Activated CD4-positive, alpha-beta memory T cell treated with anti-CD3 and anti-CD28 coated beads for 36 hours (primary cell): ENCODE results near the gene CD302. TPM values are rescaled to one million over a fixed set of nuclear protein-coding genes. Genes with fewer than 3 reads are reported as not detected.
"Not testable (repeated sequence)": the region's sequence is repeated elsewhere in the genome, so short reads cannot be mapped to it uniquely, and the experiment has no call there.

Experiments
- CTCF ChIA-PET: fragments of 350-600 bp; sonication (Branson Sonifier 250); formaldehyde crosslinking; loops from one replicate; lab custom pipeline; 2021; ENCODE audit warnings: antibody characterized with exemption, inconsistent platforms; lab: Charles Lee
- POLR2A ChIA-PET: fragments of 350-600 bp; sonication (Branson Sonifier 250); formaldehyde crosslinking; loops from one replicate; lab custom pipeline; 2021; ENCODE audit warnings: antibody characterized with exemption; lab: Charles Lee
- DNase-seq: peaks from one replicate; pipeline ENCODE4 v3.0.0-alpha.2; 2020
- H3K27ac Mint-ChIP-seq: one replicate; pipeline ENCODE4 v1.8.0; 2021; ENCODE audit warnings: mixed read lengths
- H3K27me3 Mint-ChIP-seq: one replicate; pipeline ENCODE4 v1.8.0; 2021; ENCODE audit warnings: mixed read lengths
- H3K36me3 Mint-ChIP-seq: one replicate; pipeline ENCODE4 v1.8.0; 2021; ENCODE audit warnings: mixed read lengths
- H3K4me1 Mint-ChIP-seq: one replicate; pipeline ENCODE4 v1.8.0; 2021; ENCODE audit warnings: low read depth, mixed read lengths
- H3K4me3 Mint-ChIP-seq: one replicate; pipeline ENCODE4 v1.8.0; 2021; ENCODE audit warnings: mild to moderate bottlenecking, mixed read lengths
- H3K9me3 Mint-ChIP-seq: one replicate; pipeline ENCODE4 v1.8.0; 2021; ENCODE audit warnings: mixed read lengths
- intact Hi-C: fragments of 100-400 bp; cut with micrococcal nuclease; formaldehyde crosslinking; loops from one replicate; pipeline ENCODE4 v1.15.1; 2023
- total RNA-seq, 2 experiments: library from RNA; stranded (reverse); gene quantifications; one replicate each; pipeline ENCODE4 v1.2.3, GENCODE V29; 2021

Gene CD302
- total RNA-seq, 2 experiments from 2014 or later, result 0.55 to 0.56 TPM

DNA sequence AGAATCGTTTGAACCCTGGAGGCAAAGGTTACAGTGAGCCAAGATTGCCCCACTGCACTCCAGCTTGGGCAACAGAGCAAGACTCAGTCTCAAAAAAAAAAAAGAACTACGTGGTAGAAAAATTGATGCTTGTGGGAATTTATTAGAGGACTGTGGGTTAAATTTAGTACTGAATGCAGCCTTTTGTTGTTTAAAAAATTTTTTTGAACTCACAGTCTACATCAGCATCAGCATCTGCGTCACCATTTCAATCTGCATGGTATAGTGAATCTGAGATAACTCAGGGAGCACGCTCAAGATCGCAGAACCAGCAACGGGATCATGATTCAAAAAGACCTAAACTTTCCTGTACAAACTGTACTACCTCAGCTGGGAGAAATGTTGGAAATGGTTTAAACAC lies 55.2 kb downstream of the CD302 start:
- Mint-ChIP-seq H3K9me3 (no peaks in the 10 kb centered on the region), H3K4me3 (no peak overlapping the region), H3K36me3 (peaks cover 46% of the 10 kb centered on the region), H3K4me1 (peaks cover 14% of the 10 kb centered on the region), H3K27ac (no peak overlapping the region), H3K27me3 (no peaks in the 10 kb centered on the region)
- no peak for DNase-seq
- ChIA-PET POLR2A (interaction anchor here (1.0 kb wide), 1 partner anchor 31 kb away, joined by 3 read pairs; the partner anchor contains the start of gene MARCHF7), CTCF (interaction anchor here (0.6 to 1.2 kb wide), 2 partner anchors 13 to 28 kb away, joined by 3 to 4 read pairs; no protein-coding TSS in a partner anchor)
- intact Hi-C loops, result no loop called here

DNA sequence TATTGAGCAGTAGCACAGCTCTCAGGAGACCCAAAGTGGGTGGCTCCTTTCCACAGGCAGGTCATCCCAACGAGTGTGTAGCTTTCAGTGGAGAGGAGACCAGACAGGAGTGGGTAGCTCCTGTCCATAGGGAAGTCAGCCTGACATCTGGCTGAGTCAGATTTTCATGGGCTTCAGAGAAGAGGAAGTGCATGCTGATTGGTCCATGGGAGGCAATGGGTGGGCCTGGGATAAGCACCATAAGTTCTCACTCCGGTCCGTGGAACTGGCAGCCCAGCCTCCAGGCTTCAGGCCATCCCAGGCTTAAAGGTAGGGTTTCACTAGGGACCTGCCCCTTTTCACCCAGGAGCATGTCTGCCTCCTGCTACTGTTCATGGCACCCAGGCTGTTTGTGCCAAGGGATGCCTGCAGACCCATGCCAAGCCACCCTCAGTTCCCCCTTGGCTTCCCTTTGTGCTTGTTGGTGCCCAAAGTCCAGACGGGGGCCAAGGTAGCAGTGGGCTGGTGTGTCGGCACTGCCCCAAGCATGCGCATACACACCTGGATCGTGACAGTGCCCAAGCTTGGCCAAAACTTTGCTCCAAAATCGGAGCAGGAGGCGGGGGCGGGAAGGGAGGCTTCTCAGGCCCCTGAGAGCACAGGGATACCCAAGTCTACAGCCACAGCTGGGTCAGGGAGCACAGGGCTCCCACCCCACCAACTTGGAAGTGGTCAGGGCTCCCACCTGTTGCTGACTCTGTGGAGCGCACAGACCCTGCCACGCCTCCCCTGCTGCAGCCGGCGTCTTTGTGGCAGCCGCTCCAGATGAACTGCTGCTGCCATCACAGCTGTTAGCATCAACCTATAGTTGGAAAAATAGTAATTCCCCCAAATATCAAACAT lies 59.3 kb downstream of the CD302 start:
- Mint-ChIP-seq H3K27ac (no peak overlapping the region), H3K4me3 (no peak overlapping the region), H3K36me3 (peaks cover 40% of the 10 kb centered on the region), H3K27me3 (no peaks in the 10 kb centered on the region), H3K9me3 (no peaks in the 10 kb centered on the region), H3K4me1 (peaks cover 30% of the 10 kb centered on the region)
- ChIA-PET POLR2A (interaction anchor here (1.0 kb wide), 1 partner anchor 26 kb away, joined by 3 read pairs; the partner anchor contains the start of gene MARCHF7), CTCF (no interaction called here)
- intact Hi-C loops, result no loop called here
- DNase-seq, result no peak

DNA sequence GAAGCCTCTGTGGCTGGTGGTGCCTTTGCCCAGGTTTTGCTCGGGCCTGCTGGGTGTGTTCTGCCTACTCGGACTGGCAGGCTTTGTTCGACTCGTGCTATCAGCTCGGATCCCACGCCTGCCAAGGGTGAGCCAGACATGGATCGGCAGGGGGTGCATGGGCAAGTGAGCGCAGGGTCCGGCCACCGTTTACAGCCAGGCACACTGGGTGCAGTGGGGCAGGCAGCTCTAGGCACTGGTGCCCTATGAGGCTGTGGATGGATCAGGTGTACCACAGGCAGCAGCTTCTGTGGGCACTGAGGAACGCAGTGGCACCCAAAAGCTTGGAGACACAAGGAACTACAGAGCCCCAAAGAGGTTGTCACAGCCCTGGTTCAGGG lies 60.1 kb downstream of the CD302 start:
- DNase-seq, result no peak
- intact Hi-C loops, result no loop called here
- Mint-ChIP-seq H3K27ac (no peak overlapping the region), H3K9me3 (no peaks in the 10 kb centered on the region), H3K36me3 (peaks cover 45% of the 10 kb centered on the region), H3K27me3 (no peaks in the 10 kb centered on the region), H3K4me1 (peaks cover 32% of the 10 kb centered on the region), H3K4me3 (no peak overlapping the region)
- ChIA-PET CTCF (no interaction called here), POLR2A (interaction anchor here (0.6 to 1.0 kb wide), 2 partner anchors 26 to 784 kb away, joined by 3 read pairs; partner anchors contain the start of gene MARCHF7)

DNA sequence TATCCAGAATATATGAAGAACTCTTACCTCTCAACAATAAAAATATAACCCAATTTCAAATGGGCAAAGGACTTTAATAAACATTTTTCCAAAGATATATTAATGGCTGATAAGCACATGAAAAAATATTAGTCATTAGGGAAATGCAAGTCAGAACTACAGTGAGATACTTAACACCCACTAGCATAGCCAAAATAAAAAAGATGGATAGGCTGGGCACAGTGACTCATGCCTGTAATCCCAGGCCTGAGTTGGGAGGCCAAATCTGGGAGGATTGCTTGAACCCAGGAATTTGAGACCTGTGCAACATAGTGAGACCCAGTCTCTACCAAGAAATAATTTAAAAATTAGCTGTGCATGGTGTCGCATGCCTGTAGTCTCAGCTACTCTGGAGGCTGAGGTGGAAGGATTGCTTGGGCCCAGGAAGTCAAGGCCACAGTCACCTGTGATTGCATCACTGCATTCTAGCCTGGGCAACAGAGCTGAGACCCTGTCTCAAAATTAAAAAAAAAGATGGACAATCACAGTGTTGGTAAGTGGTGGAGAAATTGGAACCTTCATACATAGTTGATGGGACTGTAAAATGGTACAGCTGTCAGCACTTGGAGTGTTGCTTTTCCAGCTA lies 60.6 kb downstream of the CD302 start:
- POLR2A ChIA-PET, result interaction anchor here (0.6 kb wide), 1 partner anchor 784 kb away, joined by 3 read pairs; no protein-coding TSS in a partner anchor
- peaks cover 45% of the 10 kb centered on the region for H3K36me3 Mint-ChIP-seq
- H3K27me3 Mint-ChIP-seq, result no peaks in the 10 kb centered on the region
- no peaks in the 10 kb centered on the region for H3K9me3 Mint-ChIP-seq
- intact Hi-C loops, result no loop called here
- DNase-seq, result no peak
- CTCF ChIA-PET, result no interaction called here
- no peak overlapping the region for H3K4me3 Mint-ChIP-seq
- peaks cover 31% of the 10 kb centered on the region for H3K4me1 Mint-ChIP-seq
- no peak overlapping the region for H3K27ac Mint-ChIP-seq

DNA sequence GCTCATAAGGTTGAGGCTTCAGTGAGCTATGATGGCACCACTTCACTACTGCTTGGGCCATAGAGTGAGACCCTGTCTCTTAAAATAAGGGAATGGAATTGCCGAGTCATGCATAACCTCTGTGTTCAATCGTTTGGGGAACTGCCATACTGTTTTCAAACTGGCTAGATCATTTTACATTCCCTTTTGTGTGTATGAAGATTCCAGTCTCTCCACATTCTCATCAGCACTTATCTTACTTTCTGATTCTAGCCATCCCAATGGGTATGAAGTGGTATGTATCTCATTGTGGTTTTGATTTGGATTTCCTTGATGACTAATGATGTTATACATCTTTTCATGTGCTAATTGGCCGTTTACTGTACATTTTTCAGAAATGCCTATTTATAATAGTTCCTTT lies 62.0 kb downstream of the CD302 start:
- intact Hi-C loops, result no loop called here
- no peaks in the 10 kb centered on the region for H3K27me3 Mint-ChIP-seq
- H3K27ac Mint-ChIP-seq, result no peak overlapping the region
- POLR2A ChIA-PET, result no interaction called here
- DNase-seq, result no peak
- peaks cover 44% of the 10 kb centered on the region for H3K36me3 Mint-ChIP-seq
- no peaks in the 10 kb centered on the region for H3K9me3 Mint-ChIP-seq
- CTCF ChIA-PET, result interaction anchor here (0.7 kb wide), 1 partner anchor 185 kb away, joined by 3 read pairs; no protein-coding TSS in a partner anchor
- peaks cover 29% of the 10 kb centered on the region for H3K4me1 Mint-ChIP-seq
- no peak overlapping the region for H3K4me3 Mint-ChIP-seq

DNA sequence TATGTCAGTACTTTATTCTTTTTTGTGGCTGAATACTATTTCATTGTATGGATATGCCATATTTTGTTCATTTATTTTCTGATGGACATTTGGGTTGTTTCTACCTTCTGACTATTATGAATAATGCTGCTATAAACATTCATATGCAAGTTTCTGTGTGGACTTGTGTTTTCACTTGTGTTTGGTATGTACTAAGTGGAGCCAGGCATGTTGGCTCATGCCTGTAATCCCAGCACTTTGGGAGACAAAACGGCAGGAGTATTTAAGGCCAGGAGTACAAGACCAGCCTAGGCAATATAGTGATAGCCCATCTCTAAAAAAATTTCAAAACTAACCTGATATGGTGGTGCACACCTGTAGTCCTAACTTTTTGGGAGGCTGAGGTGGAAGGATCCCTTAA lies 62.4 kb downstream of the CD302 start:
- ChIA-PET CTCF (interaction anchor here (0.7 kb wide), 1 partner anchor 185 kb away, joined by 3 read pairs; no protein-coding TSS in a partner anchor), POLR2A (no interaction called here)
- Mint-ChIP-seq H3K36me3 (peaks cover 48% of the 10 kb centered on the region), H3K4me1 (peaks cover 29% of the 10 kb centered on the region), H3K4me3 (no peak overlapping the region), H3K27me3 (no peaks in the 10 kb centered on the region), H3K9me3 (no peaks in the 10 kb centered on the region), H3K27ac (no peak overlapping the region)
- no peak for DNase-seq
- intact Hi-C loops, result no loop called here

DNA sequence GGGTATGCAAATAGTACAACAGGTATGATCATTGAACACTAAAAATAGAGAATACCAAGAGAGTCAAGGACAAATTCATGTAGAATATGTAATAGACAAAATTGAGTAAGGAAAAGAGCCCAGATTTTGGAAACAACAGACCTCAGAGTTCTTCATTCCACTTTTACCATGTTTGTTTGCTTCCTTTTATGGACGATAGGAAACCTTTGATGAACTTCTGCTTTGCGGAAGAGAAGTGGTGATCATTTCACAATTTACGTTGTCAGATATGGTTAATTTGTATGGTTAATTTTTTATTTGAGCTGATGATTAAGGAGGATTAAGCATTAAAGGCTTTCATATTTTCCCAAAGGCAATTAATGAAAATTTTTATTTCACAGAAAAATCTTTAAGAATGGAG lies 69.4 kb downstream of the CD302 start:
- no peak overlapping the region for H3K4me3 Mint-ChIP-seq
- CTCF ChIA-PET, result no interaction called here
- no peak overlapping the region for H3K27ac Mint-ChIP-seq
- intact Hi-C loops, result no loop called here
- POLR2A ChIA-PET, result no interaction called here
- H3K36me3 Mint-ChIP-seq, result peaks cover 52% of the 10 kb centered on the region
- H3K27me3 Mint-ChIP-seq, result no peaks in the 10 kb centered on the region
- H3K4me1 Mint-ChIP-seq, result peaks cover 43% of the 10 kb centered on the region
- no peak for DNase-seq
- peaks cover 11% of the 10 kb centered on the region for H3K9me3 Mint-ChIP-seq

DNA sequence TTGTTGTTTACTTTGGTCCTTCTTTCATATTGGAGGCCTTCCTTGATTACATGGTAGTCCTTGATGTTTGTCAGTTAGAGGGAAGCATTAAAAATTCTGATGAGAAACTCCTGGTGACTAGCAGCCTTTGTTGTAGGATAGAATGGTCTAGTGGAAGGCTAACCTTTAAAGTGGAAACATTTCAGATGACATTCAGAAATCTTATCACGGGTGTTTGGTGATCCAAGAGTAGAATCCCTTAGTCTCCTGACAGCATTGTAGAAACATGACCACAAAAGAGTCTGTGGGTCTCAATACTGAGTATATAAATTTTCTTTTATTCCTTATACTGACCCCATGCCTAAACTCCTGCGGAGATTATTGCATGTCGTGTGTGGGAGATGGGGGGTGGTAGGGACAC lies 72.3 kb downstream of the CD302 start:
- Mint-ChIP-seq H3K4me1 (peaks cover 64% of the 10 kb centered on the region), H3K27me3 (no peaks in the 10 kb centered on the region), H3K27ac (no peak overlapping the region), H3K9me3 (peaks cover 11% of the 10 kb centered on the region), H3K36me3 (peaks cover 36% of the 10 kb centered on the region), H3K4me3 (no peak overlapping the region)
- ChIA-PET CTCF (no interaction called here), POLR2A (no interaction called here)
- no peak for DNase-seq
- intact Hi-C loops, result no loop called here

DNA sequence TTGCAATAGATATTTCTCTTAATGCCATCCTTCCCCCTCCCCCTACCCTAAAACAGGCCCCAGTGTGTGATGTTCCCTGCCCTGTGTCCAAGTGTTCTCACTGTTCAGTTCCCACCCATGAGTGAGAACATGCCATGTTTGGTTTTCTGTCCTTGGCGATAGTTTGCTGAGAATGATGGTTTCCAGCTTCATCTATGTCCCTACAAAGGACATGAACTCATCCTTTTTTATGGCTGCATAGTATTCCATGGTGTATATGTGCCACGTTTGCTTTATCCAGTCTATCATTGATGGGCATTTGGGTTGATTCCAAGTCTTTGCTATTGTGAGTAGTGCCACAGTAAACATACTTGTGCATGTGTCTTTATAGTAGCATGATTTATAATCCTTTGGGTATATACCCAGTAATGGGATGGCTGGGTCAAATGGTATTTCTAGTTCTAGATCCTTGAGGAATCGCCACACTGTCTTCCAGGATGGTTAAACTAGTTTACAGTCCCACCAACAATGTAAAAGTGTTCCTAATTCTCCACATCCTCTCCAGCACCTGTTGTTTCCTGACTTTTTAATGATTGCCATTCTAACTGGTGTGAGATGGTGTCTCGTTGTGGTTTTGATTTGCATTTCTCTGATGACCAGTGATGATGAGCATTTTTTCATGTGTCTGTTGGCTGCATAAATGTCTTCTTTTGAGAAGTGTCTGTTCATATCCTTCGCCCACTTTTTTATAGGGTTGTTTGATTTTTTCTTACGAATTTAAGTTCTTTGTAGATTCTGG lies 73.0 kb downstream of the CD302 start:
- peaks cover 11% of the 10 kb centered on the region for H3K9me3 Mint-ChIP-seq
- peaks cover 70% of the 10 kb centered on the region for H3K4me1 Mint-ChIP-seq
- POLR2A ChIA-PET, H3K27ac Mint-ChIP-seq, intact Hi-C loops, DNase-seq, H3K4me3 Mint-ChIP-seq, CTCF ChIA-PET, H3K27me3 Mint-ChIP-seq: not testable (repeated sequence)
- H3K36me3 Mint-ChIP-seq, result peaks cover 37% of the 10 kb centered on the region

DNA sequence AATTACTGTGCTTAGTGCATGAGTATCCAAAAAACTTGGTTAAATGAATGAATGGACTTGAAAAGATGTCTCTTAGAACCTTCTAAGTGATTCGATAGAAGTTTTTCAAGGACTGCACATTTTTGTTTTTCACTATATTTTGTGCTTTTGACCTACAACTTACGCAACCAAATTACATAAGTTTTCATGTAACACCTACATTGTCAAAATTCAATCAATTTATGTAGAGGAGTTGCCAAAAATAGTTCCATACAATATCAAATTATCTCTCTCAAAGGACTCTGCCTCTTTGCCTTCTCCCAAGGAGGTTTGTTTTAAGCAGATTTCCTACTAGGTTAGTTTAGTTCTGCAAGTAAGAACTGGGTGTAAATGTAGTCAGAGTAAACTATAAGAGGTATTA lies 75.4 kb downstream of the CD302 start:
- peaks cover 74% of the 10 kb centered on the region for H3K4me1 Mint-ChIP-seq

DNA sequence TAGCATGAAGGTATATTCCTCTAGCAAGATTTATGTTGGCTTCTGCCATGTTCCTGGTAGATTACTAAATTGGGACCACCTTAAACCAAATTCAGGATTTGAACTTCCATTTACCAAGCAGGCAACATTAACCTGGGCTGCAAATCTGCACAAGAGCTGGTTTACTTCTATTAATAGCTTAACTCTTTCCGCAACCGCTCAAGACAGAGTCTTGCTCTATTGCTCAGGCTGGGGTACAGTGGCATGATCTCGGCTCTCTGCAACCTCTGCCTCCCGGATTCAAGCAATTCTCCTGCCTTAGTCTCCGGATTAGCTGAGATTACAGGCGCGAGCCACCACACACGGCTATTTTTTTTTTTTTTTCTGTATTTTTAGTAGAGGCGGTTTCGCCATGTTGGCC lies 77.3 kb downstream of the CD302 start:
- Mint-ChIP-seq H3K36me3 (peaks cover 49% of the 10 kb centered on the region), H3K9me3 (peaks cover 11% of the 10 kb centered on the region), H3K27ac (no peak overlapping the region), H3K4me3 (no peak overlapping the region), H3K27me3 (no peaks in the 10 kb centered on the region), H3K4me1 (peaks cover 81% of the 10 kb centered on the region)
- intact Hi-C loops, result no loop called here
- CTCF ChIA-PET, result interaction anchor here (0.7 to 1.2 kb wide), 2 partner anchors 9 to 301 kb away, joined by 3 read pairs; no protein-coding TSS in a partner anchor
- POLR2A ChIA-PET, result no interaction called here
- DNase-seq, result no peak

More for the DNA sequence above, 75.4 kb downstream of the CD302 start:
- no peaks in the 10 kb centered on the region for H3K27me3 Mint-ChIP-seq
- intact Hi-C loops, result no loop called here
- no peak for DNase-seq
- ChIA-PET POLR2A (interaction anchor here (1.0 kb wide), 1 partner anchor 11 kb away, joined by 4 read pairs; no protein-coding TSS in a partner anchor), CTCF (interaction anchor here (1.5 kb wide), 1 partner anchor 9 kb away, joined by 3 read pairs; no protein-coding TSS in a partner anchor)
- no peak overlapping the region for H3K27ac Mint-ChIP-seq
- peaks cover 11% of the 10 kb centered on the region for H3K9me3 Mint-ChIP-seq
- H3K4me3 Mint-ChIP-seq, result no peak overlapping the region
- H3K36me3 Mint-ChIP-seq, result peaks cover 41% of the 10 kb centered on the region
